Activated CD4-positive, CD25-positive, alpha-beta regulatory T cell treated with anti-CD3 and anti-CD28 coated beads, Interleukin-2, amount 50 U/mL, for 16 hours (primary cell): ENCODE measurements around the gene NPIPB2.
"Not testable (repeated sequence)": the region's sequence is repeated elsewhere in the genome, so short reads cannot be mapped to it uniquely, and the experiment has no call there.

ENCODE experiments used
- DNase-seq: peaks from one replicate; pipeline ENCODE4 v3.0.0-alpha.2; 2020; ENCODE audit warnings: low read depth, low spot score

The NPIPB2 gene

DNA sequence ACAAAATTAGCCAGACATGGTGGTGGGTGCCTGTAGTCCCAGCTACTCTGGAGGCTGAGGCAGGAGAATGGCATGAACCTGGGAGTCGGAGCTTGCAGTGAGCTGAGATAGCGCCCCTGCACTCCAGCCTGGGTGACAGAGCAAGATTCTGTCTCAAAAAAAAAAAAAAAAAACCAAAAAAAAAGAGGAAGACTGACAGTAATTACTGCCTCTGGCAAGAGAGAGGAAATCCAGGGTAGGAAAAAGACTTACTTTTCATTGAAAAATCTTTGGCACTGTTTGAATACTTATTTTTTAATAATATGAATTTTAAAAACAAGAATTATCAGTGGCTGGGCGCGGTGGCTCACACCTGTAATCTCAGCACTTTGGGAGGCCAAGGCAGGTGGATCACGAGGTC is 20.6 kb upstream of the NPIPB2 start:
- DNase-seq, result not testable (repeated sequence)

DNA sequence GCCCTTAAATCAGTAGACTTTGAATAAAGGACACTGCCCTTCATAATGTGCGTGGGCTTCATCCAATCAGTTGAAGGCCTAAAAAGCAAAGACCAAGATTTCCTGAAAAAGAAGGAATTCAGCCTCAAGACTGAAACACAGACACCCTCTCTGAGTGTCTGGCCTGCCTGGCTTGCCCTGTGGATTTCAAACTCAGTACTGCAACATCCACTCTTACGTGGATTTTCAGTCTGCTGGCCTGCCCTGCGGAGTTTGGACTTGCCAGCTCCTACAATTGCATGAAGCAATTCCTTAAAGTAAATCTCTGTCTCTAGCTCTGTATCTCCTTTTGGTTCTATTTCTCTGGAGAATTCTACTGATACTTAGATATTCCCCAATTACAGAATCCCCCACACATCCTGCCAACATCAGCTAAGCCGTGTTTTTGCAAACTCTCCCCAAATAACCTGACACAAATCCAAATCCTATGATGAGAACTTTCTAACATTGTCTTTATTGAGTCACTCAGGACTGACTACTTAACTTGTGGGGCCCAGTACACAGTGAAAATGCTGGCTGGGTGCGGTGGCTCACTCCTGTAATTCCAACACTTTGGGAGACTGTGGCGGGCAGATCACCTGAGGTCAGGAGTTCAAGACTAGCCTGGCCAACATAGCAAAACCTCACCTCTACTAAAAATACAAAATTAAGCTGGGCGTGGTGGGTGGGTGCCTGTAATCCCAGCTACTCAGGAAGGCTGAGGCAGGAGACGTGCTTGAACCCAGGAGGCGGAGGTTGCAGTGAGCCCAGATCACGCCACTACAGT is 15.9 kb upstream of the NPIPB2 start:
- no peak for DNase-seq

DNA sequence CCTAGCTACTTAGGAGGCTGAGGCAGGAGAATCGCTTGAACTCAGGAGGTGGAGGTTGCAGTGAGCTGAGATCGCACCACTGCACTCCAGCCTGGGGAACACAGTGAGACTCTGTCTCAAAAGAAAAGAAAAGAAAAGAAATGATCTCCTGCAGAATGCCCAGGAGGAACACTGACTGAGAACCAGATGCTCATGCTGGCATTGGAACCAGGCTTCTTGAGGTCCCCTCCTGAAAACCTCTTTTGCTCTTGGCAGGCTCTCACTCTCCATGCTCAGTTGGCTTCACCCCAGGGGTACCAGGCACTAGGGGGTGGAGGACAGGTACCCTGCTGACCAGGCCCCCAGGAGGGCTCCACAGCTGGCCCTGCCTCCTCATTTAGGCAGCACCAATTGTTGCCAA is 14.7 kb upstream of the NPIPB2 start:
- no peak for DNase-seq

DNA sequence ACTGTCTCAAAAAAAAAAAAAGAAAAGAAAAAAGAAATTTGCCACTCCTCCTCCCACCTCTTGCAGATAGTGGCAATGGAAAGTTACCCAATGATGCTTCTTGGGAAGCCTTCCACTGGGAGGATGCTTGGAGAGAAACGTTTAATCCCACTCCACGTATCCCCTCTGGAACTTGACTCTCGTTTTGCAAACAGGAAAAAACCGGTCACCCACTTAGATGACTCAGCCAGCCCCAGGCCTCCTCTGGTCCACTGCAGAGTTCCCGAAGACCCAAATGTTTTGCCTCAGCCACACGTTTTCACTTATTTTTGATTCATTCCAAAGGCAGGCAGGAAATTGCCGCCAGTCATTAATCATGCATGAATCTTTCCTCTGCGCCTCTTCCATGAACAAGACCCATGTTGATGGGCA is 13.9 kb upstream of the NPIPB2 start:
- no peak for DNase-seq

DNA sequence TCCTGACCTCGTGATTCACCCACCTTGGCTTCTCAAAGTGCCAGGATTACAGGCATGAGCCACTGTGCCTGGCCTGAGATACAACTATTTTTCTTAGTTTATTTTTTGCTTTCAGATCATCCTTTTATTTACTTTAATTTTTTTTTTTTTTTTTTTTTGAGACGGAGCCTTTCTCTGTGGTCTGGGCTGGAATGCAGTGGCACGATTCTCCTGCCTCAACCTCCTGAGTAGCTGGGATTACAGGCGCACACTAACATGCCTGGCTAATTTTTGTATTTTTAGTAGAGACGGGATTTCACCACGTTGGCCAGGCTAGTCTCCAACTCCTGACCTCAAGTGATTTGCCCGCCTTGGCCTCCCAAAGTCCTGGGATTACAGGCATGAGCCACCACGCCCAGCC is 11.7 kb upstream of the NPIPB2 start:
- DNase-seq, result not testable (repeated sequence)

DNA sequence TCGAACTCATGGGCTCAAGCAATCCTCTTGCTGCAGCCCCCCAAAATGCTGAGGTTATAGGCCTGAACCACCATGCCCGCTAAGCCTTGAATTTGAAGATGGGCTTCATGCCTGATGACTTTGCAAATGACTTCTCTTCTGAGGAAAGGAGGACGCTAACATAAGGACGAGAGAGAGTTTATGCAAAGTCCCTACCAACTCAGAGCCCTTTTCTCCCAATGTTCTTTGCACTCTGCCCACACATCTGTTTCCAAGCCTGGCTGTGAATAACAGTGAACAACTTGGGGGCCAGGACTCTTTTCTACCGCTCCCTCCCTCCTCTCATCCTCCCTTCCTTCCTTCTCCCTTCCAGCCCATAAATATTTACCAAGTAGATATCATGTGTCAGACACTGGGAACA is 8.5 kb upstream of the NPIPB2 start:
- no peak for DNase-seq

DNA sequence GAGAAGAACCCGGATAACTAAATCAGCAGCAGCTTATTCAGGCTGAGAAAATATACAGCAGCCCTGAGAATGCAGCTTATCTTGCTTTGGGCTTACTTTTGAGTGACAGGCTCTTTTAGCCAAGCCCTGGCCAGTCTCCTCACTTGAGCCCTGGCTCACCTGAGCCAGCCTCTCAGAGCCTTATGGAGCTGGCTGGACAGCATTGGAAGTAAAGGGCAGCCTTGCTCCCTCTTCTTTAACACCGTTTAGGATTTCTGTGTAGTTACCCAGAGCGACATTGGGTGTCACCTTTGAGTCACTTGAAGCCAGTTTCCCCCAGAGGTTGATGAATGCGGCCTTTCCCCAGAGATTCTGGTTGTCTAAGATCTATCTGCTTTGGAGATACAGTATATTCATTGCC is 7.7 kb upstream of the NPIPB2 start:
- DNase-seq, result no peak

DNA sequence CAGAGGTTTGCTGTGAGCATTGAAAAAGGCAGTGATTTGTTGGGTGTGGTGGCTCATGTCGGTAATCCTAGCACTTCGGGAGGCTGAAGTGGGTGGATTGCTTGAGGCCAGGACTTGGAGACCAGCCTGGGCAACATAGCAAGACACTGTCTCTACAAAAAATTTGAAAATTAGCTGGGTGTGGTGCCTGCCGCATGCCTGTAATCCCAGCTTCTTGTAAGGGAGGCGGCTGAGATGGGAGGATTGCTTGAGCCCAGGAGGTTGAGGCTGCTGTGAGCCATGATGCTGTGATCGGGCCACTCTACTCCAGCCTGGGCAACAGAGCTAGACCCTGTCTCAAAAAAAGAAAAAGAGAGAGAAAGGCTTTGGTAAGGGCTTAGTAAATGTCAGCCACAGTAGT is 7.0 kb upstream of the NPIPB2 start:
- no peak for DNase-seq

DNA sequence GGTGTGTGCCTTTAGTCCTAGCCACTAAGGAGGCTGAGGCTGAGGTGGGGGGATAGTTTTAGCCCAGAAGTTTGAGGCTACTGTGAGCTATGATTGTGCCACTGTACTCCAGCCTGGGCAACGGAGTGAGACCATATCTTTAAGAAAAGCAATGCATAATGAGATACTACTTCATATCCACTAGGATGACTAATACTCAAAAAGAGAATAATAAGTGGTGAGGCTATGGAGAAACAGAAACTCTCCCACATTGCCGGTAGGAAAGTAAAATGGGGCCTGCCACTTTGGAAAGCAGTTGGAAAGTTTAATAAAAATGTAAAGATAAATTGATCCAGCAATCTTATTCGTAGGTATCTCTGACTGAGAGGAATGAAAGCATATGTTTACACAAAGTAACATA is 4.6 kb upstream of the NPIPB2 start:
- no peak for DNase-seq

DNA sequence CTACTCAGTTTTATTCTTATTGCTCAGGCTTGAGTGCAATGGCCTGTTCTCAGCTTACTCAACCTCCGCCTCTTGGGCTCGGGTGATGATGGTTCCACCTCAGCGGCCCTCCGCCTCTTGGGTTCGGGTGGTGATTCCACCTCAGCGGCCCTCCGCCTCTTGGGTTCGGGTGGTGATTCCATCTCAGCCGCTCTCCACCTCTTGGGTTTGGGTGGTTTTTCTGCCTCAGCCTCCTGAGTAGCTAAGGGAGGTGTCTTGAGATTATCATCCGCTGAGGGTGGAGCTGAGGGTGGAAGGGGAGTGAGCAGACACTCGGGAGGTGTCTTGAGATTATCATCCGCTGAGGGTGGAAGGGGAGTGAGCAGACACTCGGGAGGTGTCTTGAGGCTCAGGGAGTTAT is 14.5 kb downstream of the NPIPB2 start:
- DNase-seq, result not testable (repeated sequence)

DNA sequence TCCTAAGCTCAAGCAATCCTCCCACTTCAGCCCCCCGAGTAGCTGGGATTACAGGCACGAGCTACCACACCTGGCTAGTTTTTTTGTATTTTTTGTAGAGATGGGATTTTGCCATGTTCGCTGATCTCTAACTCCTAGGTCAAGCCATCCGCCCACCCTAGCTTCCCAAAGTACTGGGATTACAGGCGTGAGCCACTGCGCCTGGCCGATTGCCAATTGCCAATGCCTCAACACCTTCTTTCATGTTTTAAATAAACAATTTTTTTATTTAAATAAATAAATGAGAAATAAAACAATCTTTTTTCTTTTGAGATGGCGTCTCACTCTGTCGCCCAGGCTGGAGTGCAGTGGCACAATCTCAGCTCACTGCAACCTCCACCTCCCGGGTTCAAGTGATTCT is 17.8 kb downstream of the NPIPB2 start:
- DNase-seq, result not testable (repeated sequence)

DNA sequence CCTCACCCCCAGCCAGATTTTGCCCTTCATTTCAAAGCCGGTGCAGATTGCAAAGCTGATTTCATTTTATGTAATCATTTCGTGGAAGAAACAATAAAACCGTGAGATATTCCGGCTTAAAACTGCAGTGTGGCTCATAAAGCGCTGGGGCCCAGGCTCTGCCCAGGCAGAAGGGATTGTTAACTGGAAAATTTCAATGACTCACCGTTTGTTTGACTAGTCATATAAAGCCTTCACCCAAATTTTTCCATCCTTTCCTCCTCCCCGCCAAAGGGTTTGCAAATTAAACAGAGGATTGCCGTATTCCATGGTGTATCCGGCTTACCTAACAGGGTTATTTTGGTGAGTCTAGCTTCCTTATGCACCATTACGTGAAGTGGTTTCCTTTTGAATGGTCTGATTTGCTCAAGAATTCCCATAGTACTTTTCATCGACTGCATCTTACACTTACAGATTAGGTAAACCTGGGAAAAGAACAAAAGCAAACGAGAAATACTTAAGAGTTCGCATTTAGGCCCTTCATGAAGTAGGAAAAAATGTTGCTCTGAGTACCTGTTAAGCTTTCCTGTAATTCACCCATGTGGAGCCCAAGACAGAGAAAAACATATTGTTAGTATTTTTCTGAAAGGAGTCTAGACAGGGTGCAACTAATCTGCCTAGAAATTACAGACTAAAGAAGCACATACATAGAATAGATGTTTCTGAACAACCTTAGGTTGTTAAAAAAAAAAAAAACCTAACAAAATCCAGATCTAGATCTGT is 25.1 kb downstream of the NPIPB2 start:
- no peak for DNase-seq

DNA sequence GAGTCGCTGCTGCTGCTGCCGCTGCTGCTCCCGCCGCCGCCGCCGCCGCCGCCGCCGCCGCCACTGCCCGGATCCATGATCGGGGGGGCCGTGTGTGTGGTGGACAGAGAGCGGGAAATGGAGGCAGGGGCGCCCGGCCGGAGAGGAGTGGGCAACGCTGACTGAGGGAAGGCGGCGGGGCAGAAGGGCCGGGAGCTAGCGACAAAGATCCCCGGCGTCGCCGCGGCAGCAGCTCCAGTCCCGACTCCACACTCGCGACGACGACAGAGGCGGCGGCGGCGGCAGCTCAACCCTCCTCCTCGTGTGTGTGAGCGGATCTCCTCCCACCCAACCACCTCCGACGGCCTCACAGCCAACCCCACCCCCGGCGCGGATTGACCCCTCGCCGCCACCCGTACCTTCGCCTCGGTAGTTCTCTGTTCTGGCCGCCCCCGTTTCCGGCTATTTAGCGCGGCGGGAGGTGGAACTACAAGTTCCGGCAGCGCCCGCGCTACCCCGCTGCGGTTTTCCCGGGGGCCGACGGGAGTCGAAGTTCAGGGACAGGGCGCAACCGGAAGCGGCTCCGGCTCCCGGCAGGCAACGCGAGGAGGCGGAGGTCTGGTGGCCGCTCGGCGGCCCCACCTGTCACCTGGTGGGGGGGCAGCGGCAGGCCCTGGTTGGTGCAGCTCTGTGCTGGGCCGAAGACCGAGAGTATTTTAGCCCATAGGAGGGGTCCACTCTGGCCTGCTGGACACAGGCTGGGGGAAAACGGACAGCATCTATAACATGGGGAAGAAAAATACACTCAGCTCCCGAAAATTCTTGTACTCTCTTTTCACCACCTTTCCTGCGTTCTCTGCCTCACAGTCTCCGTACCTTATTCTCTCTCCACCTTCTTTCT is 26.0 kb downstream of the NPIPB2 start, which contains the start of gene GSPT1:
GSPT1 (minus strand) TSS at position 313 of the 880 bp plus-strand sequence; CDS start at position 77, 236 bp downstream.
- peak; percentile 99 for DNase-seq

DNA sequence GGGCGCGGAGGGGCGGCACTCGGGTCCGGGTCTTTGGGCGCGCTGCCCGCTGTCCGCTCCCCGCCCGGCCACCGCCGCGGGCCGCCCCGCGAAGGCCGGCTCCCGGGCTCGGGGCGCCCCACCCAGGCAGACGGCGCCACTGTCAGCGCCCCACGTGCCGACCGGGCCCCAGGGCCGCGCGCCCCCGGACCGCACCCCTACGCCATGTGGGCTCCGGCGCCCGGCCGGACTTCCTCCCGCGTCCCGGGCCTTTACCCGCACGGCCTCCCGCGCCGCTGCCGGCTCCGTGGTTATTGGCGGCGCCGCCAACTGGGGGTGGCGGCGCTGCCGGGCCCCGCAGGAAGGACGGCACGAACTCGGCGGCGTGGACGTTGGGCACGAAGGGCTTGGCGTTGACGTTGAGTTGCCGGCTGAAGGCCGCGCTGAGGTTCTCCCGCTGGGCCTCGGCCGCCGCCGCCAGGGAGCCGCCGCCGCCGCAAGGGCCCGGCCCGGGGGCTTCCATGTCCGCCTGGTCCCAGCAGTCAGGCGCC is 26.7 kb downstream of the NPIPB2 start:
- peak; percentile 4 for DNase-seq

DNA sequence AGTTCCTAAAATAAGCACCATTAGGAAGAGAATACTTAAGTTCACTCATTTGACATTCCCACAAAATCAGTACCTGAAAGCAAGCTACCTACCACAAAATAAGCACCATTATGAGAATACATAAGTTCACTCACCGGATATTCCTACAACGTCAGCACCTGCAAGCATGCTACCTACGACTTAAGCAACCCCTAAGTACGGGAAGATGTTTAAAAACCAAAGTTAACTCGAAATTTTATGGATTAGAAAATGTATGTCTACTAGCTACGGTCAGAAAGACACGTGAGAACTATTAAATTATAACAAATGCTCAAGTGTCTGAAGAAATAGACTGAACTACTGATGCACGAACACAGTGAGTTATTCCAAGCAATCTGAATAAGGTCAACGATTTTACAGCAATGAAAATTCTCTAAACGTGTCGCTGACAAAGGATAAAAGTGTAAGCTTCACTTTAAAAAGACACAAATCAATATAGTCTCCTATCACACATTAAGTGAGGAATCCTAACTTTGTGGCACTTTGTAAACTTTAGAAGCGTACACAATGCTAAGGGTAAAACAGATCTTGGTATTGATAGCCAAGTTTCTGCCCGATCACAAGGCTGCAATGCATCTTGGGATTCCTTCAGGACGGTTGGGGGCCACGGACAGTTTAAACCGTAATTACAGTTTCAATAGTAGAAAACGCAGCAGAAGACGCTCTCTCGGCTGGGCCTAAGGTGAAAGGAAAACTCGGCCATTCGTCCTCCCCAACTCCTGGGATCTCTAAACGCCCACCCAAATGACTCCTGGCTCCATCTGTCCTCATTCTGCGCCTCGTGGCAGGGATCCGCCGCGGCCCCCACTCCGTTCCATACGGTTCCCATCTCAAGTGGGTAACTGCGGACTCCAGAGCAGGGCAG is 27.4 kb downstream of the NPIPB2 start:
- DNase-seq, result peak; percentile 6

DNA sequence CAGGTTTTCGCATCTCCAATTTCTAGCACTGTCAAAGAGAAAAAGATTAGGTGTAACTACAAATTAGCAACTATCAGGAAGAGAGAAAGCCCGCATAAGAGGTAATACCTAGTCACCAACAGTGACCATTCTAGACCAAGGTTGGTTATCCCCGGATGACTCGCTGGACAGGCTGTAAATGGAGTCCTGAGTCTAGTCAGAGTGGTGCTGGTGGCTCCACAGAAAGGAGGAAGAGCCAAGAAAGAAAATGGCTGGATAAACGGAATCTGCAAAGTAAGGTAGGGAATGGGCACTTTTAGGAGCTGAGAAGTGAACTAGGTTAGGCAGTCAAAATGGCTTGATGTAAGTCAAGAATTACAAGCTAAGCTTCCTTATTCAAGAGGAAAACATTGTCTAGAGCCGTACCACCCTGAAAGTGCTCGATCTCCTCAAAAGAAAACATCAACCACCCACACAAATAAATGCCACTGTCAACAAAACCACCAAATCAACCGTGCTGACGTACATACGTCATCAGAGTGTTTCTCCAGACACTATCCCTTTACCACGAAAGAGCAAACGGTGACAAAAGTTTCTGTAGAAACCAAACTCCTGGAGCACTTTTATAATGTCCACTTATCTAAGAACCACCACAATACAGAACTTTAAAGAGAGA is 28.3 kb downstream of the NPIPB2 start:
- DNase-seq, result peak; percentile 21

DNA sequence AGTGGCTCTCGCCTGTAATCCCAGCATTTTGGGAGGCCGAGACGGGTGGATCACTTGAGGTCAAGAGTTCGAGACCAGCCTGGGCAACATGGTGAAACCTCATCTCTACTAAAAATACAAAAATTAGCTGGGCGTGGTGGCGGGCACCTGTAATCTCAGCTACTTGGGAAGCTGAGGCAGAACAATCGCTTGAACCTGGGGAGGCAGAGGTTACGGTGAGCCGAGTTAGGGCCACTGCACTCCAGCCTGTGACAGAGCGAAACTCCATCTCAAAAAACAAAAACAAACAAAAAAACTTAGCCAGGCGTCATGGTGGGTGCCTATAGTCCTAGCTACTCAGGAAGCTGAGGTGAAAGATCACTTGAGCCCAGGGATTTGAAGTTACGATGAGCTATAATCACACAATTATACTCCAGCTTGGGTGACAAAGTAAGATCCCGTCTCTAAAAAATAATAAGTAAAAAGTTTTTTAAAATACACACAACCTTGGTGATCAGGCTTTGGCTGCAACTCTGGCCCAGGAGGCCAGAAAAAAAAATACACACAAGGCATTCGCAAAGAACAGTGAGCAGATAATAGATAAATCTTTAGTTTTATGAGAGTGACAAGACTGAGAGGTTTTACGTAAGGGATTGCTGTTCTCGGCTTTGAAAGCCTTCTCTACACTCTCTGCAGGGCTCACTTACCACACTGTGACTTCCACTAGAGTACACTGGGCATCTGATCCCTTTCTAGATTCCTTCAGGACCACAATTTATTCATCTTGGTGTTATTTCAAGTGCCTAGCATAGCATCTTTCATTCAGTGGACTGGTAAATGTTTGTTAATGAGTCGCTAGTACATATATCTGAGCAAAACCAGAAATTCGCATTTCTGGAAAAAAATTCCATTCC is 31.9 kb downstream of the NPIPB2 start:
- no peak for DNase-seq

DNA sequence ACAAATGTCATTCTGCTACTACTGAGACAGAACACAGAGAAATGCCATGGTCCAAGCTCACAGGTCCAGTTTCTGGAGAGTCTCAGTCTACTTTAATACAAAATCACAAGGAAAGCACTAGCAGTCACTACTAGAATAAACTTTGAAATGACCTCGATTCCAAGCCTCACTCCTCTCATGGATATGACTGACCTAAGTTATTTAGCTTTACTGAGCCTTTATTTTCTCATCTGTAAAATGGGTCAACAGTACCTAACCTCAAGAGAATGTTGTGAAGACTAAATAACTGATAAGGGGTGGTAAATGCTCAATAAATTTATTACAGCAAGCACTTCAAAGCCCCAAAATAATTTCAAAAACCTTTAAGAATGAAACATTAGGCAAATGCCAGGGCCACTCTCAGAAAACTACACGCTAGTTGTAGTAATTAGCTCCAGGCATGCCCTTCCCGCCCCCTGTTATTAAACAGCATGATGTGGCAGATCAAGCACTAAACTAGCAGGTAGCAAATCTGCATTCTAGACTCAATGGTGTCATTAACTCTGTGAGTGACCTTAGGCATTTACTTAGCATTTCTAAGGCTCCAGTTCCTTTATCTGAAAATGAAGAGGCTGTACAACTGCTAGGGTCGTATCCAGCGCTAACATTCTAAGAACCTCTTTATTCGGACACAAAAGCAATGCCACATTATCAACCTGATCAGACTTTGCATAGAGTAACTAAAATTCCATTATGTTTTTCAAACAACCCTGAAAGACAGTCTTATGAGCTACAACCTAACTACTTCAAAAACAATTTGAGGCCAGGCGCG is 34.5 kb downstream of the NPIPB2 start:
- no peak for DNase-seq
